NT2/D1 (cell line): ENCODE data around the gene CDA.

Experiments used
- SUZ12 ChIP-seq: IDR thresholded peaks from 2 replicates; pipeline ENCODE4 v1.6.1; 2011; ENCODE audit not compliant: insufficient read length, insufficient read depth; ENCODE audit errors: extremely low read depth
- YY1 ChIP-seq: IDR thresholded peaks from 2 replicates; pipeline ENCODE4 v1.6.1; 2011; ENCODE audit not compliant: insufficient read length, insufficient read depth
- ZNF274 ChIP-seq: IDR thresholded peaks from 2 replicates; pipeline ENCODE4 v1.6.1; 2011; ENCODE audit warnings: mild to moderate bottlenecking, low read depth, low read length

- TF ChIP-seq YY1 (no peak), SUZ12 (no peak), ZNF274 (no peak)
These were observed 37.7 kb upstream of the CDA start for GRCh38 chr1:20551161-20551560.
